GM12878 (cell line): ENCODE data around the gene TMTC3. TPM values are rescaled to one million over a fixed set of nuclear protein-coding genes. Genes with fewer than 3 reads are reported as not detected.

Experiments
- ATAC-seq: fragments of 200-7000 bp; cut with Tn5 transposase; 3 replicates; pipeline ENCODE4 v1.9.1; 2020; ENCODE audit warnings: mild to moderate bottlenecking, moderate library complexity
- BruUV-seq: library from RNA; stranded (reverse); fragments of 400-500 nt; replicated peaks from 2 replicates; lab custom pipeline; 2021; lab: Mats Ljungman, UMichigan
- CTCF ChIA-PET: fragments of 300-600 bp; sonication (Branson Sonifier 250); formaldehyde crosslinking; extraction: SDS; loops from one replicate; lab custom pipeline; 2021; ENCODE audit warnings: inconsistent platforms; lab: Yijun Ruan, JAX
- POLR2A ChIA-PET: fragments of 350-600 bp; formaldehyde crosslinking; extraction: SDS; loops from one replicate; lab custom pipeline; 2021; ENCODE audit warnings: inconsistent platforms; lab: Charles Lee
- RAD21 ChIA-PET: fragments of 300-600 bp; sonication (Branson Sonifier 250); formaldehyde crosslinking; loops from one replicate; lab custom pipeline; 2023; ENCODE audit warnings: antibody characterized with exemption; ENCODE audit not compliant: unreplicated experiment; lab: Charles Lee
- SMC1A ChIA-PET: fragments of 300-600 bp; sonication (Branson Sonifier 250); formaldehyde crosslinking; loops from one replicate; lab custom pipeline; 2023; ENCODE audit not compliant: unreplicated experiment, uncharacterized antibody; lab: Charles Lee
- DNase-seq: peaks from one replicate; pipeline ENCODE4 v3.0.0-alpha.2; 2011; ENCODE audit warnings: low read depth, low spot score
- FAIRE-seq: peaks from 3 replicates; lab custom pipeline; 2011; peaks lifted over from hg19 to GRCh38; lab: Jason Lieb, UNC
- H2AFZ ChIP-seq: 2 replicates; pipeline ENCODE4 v1.6.0; 2011; ENCODE audit warnings: low read depth, low read length, control low read depth; ENCODE audit not compliant: control insufficient read depth
- H3K27ac ChIP-seq: 2 replicates; pipeline ENCODE4 v1.5.1; 2011; ENCODE audit warnings: control low read depth; ENCODE audit not compliant: control insufficient read depth, insufficient read depth
- H3K27me3 ChIP-seq, 2 experiments: replicated peaks in 1 of 2; 2 replicates each; pipeline versions ENCODE4 v1.6.0 to v1.6.1; 2011; ENCODE audit warnings: low read length in 1 of 2; ENCODE audit not compliant: control insufficient read depth in 2 of 2, insufficient read depth in 2 of 2
- H3K36me3 ChIP-seq, 2 experiments: 2 replicates each; pipeline ENCODE4 v1.5.1; 2011; ENCODE audit warnings: low read length in 1 of 2; ENCODE audit not compliant: control insufficient read depth in 2 of 2, insufficient read depth in 2 of 2
- H3K4me1 ChIP-seq: 2 replicates; pipeline ENCODE4 v1.6.1; 2011; ENCODE audit warnings: mild to moderate bottlenecking, low read length, moderate library complexity, mixed read lengths; ENCODE audit not compliant: control insufficient read depth, insufficient read depth
- H3K4me2 ChIP-seq: 2 replicates; pipeline ENCODE4 v1.6.0; 2011; ENCODE audit warnings: control low read depth; ENCODE audit not compliant: control insufficient read depth, insufficient read depth
- H3K4me3 ChIP-seq: fragments of 200-600 bp; sonication (generic); 2 replicates; pipeline ENCODE4 v1.5.1; 2016
- H3K79me2 ChIP-seq: 2 replicates; pipeline ENCODE4 v1.6.0; 2011; ENCODE audit warnings: low read length; ENCODE audit not compliant: control insufficient read depth, insufficient read depth
- H3K9ac ChIP-seq: 2 replicates; pipeline ENCODE4 v1.8.0; 2011; ENCODE audit warnings: low read length, control low read depth, mixed read lengths; ENCODE audit not compliant: control insufficient read depth, insufficient read depth
- H3K9me3 ChIP-seq: replicated peaks from 3 replicates; pipeline ENCODE4 v1.5.1; 2011; ENCODE audit warnings: mild to moderate bottlenecking, low read length; ENCODE audit not compliant: control insufficient read depth, insufficient read depth
- H4K20me1 ChIP-seq: 2 replicates; pipeline ENCODE4 v1.6.0; 2011; ENCODE audit not compliant: control insufficient read depth, insufficient read depth
- ATF7 ChIP-seq: fragments of 450-650 bp; IDR thresholded peaks from 2 replicates; pipeline ENCODE4 v1.6.1; 2016; ENCODE audit warnings: low read depth, mild to moderate bottlenecking
- GATAD2B ChIP-seq: fragments of 450-650 bp; conservative IDR thresholded peaks from 2 replicates; pipeline ENCODE4 v1.6.1; 2017; ENCODE audit warnings: low read depth, mild to moderate bottlenecking, moderate library complexity
- MEF2A ChIP-seq: IDR thresholded peaks from 2 replicates; pipeline ENCODE4 v1.6.1; 2011; ENCODE audit warnings: low read depth, mild to moderate bottlenecking, low read length, moderate library complexity; ENCODE audit not compliant: insufficient read depth
- MLLT1 ChIP-seq: fragments of 450-650 bp; IDR thresholded peaks from 2 replicates; pipeline ENCODE4 v1.6.1; 2016; ENCODE audit warnings: mild to moderate bottlenecking
- POLR2AphosphoS5 ChIP-seq: IDR thresholded peaks from 2 replicates; pipeline ENCODE4 v1.6.1; 2011; ENCODE audit warnings: mild to moderate bottlenecking, low read length, inconsistent platforms
- PRDM15 ChIP-seq: fragments of 450-650 bp; formaldehyde crosslinking; IDR thresholded peaks from 2 replicates; pipeline ENCODE4 v1.4.0; 2020; ENCODE audit warnings: mild to moderate bottlenecking, moderate library complexity
- RBBP5 ChIP-seq: fragments of 200-600 bp; sonication (generic); conservative IDR thresholded peaks from 2 replicates; pipeline ENCODE4 v1.6.1; 2016
- RUNX3 ChIP-seq: IDR thresholded peaks from 2 replicates; pipeline ENCODE4 v1.6.1; 2012; ENCODE audit warnings: low read length, inconsistent platforms
- SP1 ChIP-seq: IDR thresholded peaks from one replicate; pipeline ENCODE4 v1.6.1; 2011; ENCODE audit warnings: low read depth, low read length
- ZZZ3 ChIP-seq: IDR thresholded peaks from 2 replicates; pipeline ENCODE4 v1.6.1; 2011; ENCODE audit warnings: low read depth; ENCODE audit not compliant: control insufficient read depth, insufficient read length
- WGBS: methylation state at CpG from one replicate; pipeline ENCODE4 v1.1.6; 2016; ENCODE audit warnings: low lambda C conversion rate; ENCODE audit not compliant: insufficient replicate concordance, insufficient coverage; ENCODE audit errors: missing lambda C conversion rate; 5-methylcytosine and 5-hydroxymethylcytosine counted together
- in situ Hi-C: fragments of 300-500 bp; cut with MboI; formaldehyde crosslinking; loops from 9 replicates; pipeline ENCODE4 v1.14.3; 2018; ENCODE audit warnings: mixed read lengths
- intact Hi-C: fragments of 100-400 bp; cut with micrococcal nuclease; formaldehyde crosslinking; loops from one replicate; pipeline ENCODE4 v1.14.2; 2022; ENCODE audit not compliant: unreplicated experiment
- polyA plus RNA-seq, 11 experiments: library from polyadenylated mRNA; depleted of rRNA in 4 of 11; unstranded in 6 of 11; stranded (reverse) in 5 of 11; fragments of >200 nt; fragmentation: Nextera tagmentation in 4 of 11; fragmentation: Illumina TruSeq in 1 of 11; extraction: Ambion mirVana in 4 of 11; extraction: Trizol in 1 of 11; gene quantifications; 1 replicate in 1 of 11; 2 replicates in 10 of 11; pipeline versions ENCODE4 v1.2.1 to v1.2.3, GENCODE V29; 2011 to 2016; ENCODE audit warnings: inconsistent platforms in 2 of 11, missing spikeins in 2 of 11, low read depth in 1 of 11
- total RNA-seq, 4 experiments: library from RNA; depleted of rRNA in 3 of 4; stranded (reverse); fragments of >200 nt in 3 of 4; fragmentation: Illumina TruSeq in 1 of 4; extraction: Trizol in 1 of 4; gene quantifications; 2 replicates each; pipeline versions ENCODE4 v1.2.1 to v1.2.3, GENCODE V29; 2013 to 2021

The TMTC3 gene
- total and polyA plus RNA-seq, 10 of the 15 experiments (the other 5 are each of a cell fraction or from before 2014, with no cell fraction given) = 1.4 to 5.7 (median 3.5) TPM

DNA sequence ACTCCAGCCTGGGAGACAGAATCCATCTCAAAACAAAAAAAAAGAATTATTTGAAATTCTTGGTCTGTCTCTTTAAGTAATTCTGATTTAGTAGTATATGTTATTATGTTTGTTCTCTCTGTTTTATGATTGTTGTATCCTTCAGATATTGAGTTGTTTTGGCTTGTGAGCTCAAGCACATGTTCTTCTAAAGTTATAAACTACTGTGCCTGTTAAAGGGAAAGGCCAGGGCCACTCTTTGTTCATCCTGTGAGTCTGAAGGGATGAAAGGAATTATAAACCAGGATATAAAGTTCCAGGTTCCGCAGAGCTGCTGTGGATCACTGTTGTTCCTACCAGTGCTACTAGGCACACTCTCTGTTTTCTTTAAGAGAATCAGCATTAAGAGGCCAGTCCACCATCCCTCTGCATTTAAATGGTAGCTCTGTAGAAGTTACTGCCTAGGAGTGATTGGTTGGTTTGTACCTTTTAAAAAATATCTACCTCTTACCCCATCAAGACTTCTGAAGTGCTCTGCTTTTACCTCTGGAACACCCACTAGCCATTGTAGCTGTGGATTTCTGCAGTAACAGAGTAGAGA lies 14.1 kb downstream of the TMTC3 start:
- no peaks in the 10 kb centered on the region for H3K27me3 ChIP-seq
- no peak for FAIRE-seq
- no peak for TF ChIP-seq POLR2AphosphoS5
- TF ChIP-seq RBBP5 = no peak
- no peak for TF ChIP-seq RUNX3
- no peak for TF ChIP-seq PRDM15
- no peak for TF ChIP-seq MEF2A
- TF ChIP-seq MLLT1 = no peak
- no peak for TF ChIP-seq ATF7
- no peak for TF ChIP-seq SP1
- TF ChIP-seq GATAD2B = no peak
- no peak for TF ChIP-seq ZZZ3
- H3K4me1 ChIP-seq = no peaks in the 10 kb centered on the region
- ChIA-PET POLR2A (interaction anchor here (1.8 kb wide), 1 partner anchor 10 kb away, joined by 7 read pairs; no protein-coding TSS in a partner anchor), RAD21 (interaction anchor here (0.7 to 2.9 kb wide), 7 partner anchors 9 to 837 kb away, joined by 3 to 15 read pairs (median 5); no protein-coding TSS in a partner anchor), CTCF (interaction anchor here (0.7 to 4.3 kb wide), 9 partner anchors 10 to 838 kb away, joined by 3 to 33 read pairs (median 5); no protein-coding TSS in a partner anchor), SMC1A (interaction anchor here (0.6 to 3.9 kb wide), 10 partner anchors 10 to 838 kb away, joined by 3 to 37 read pairs (median 4); no protein-coding TSS in a partner anchor)
- no peak overlapping the region for H3K4me3 ChIP-seq
- H3K9me3 ChIP-seq = no peaks in the 10 kb centered on the region
- H3K79me2 ChIP-seq = no peaks in the 10 kb centered on the region
- in situ Hi-C loops (no loop called here), intact Hi-C loops (loop anchor here (10.0 kb wide), 1 partner anchor 479 kb away; no protein-coding TSS in a partner anchor)
- 95% methylated on average over 1 of the region's 1 CpG for WGBS
- no peak for DNase-seq
- H3K9ac ChIP-seq = no peak overlapping the region
- H2AFZ ChIP-seq = no peak overlapping the region
- BruUV-seq = no TSS peak
- no peak overlapping the region for H3K27ac ChIP-seq
- ATAC-seq = peak; percentile 28
- no peaks in the 10 kb centered on the region for H4K20me1 ChIP-seq
- peaks cover 0 to 2% of the 10 kb centered on the region in 2 experiments; a peak in 1 of 4 replicates for H3K36me3 ChIP-seq
- H3K4me2 ChIP-seq = no peak overlapping the region
